Ishikawa (cell line): Measurements from ENCODE around the gene GAB1.

Source experiments
- CEBPB ChIP-seq: IDR thresholded peaks from 2 replicates; pipeline ENCODE4 v1.6.1; 2012
- CREB1 ChIP-seq: IDR thresholded peaks from 2 replicates; pipeline ENCODE4 v1.6.1; 2012; ENCODE audit warnings: low read depth
- TF ChIP-seq, protein P1 (sequence below): IDR thresholded peaks from 2 replicates; pipeline ENCODE4 v1.6.1; 2012; ENCODE audit warnings: low read depth, mild to moderate bottlenecking

DNA sequence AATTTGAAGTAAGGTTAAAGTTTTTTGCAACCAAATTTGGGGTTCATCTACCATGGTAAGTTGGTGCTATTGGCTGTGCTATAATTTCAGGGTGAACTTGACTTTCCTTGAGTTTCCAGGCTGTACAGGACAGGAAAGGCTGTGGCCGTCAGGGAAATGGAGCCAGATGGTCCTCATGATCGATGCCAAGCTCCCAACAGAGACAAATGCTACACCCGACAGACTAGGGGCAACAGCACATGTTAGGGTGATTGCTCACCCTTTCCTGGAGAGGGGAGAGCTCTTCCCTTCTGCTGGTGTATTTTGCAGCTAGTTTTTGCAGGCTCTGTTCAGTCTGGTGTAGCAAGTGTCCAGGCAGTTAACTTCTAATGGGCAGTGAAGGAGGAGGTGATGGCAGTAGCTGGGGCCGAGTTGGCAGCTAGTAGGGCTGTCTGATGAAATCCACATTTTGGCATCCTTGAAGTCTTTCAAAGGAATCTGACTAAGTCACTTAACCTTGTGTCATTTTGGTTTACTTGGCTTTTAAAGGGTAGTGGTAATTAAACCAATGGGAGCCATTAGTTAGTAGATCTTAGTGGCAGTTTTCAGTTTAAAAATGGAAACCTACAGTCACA lies 47.8 kb downstream of the GAB1 start:
- no peak for TF ChIP-seq CEBPB
- no peak for TF ChIP-seq CREB1
- TF ChIP-seq, protein P1, sequence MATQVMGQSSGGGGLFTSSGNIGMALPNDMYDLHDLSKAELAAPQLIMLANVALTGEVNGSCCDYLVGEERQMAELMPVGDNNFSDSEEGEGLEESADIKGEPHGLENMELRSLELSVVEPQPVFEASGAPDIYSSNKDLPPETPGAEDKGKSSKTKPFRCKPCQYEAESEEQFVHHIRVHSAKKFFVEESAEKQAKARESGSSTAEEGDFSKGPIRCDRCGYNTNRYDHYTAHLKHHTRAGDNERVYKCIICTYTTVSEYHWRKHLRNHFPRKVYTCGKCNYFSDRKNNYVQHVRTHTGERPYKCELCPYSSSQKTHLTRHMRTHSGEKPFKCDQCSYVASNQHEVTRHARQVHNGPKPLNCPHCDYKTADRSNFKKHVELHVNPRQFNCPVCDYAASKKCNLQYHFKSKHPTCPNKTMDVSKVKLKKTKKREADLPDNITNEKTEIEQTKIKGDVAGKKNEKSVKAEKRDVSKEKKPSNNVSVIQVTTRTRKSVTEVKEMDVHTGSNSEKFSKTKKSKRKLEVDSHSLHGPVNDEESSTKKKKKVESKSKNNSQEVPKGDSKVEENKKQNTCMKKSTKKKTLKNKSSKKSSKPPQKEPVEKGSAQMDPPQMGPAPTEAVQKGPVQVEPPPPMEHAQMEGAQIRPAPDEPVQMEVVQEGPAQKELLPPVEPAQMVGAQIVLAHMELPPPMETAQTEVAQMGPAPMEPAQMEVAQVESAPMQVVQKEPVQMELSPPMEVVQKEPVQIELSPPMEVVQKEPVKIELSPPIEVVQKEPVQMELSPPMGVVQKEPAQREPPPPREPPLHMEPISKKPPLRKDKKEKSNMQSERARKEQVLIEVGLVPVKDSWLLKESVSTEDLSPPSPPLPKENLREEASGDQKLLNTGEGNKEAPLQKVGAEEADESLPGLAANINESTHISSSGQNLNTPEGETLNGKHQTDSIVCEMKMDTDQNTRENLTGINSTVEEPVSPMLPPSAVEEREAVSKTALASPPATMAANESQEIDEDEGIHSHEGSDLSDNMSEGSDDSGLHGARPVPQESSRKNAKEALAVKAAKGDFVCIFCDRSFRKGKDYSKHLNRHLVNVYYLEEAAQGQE = no peak
